Ureter (tissue), 1 donor: ENCODE results near the gene RSPH1. TPM values are rescaled to one million over a fixed set of nuclear protein-coding genes. Genes with fewer than 3 reads are reported as not detected.
A peak's percentile ranks its signal among the peaks of the same experiment; 100 is the strongest.

Experiments
- DNase-seq: peaks from one replicate; pipeline ENCODE4 v3.0.0-alpha.2; 2020; ENCODE audit warnings: low spot score
- total RNA-seq: library from RNA; stranded (reverse); gene quantifications from one replicate; pipeline ENCODE4 v1.2.4, GENCODE V29; 2023
- donor health status: DM: yes; HTN: yes; CAD: no.

The RSPH1 gene
- total RNA-seq, 1 donor from 2014 or later = 7.8 TPM

DNA sequence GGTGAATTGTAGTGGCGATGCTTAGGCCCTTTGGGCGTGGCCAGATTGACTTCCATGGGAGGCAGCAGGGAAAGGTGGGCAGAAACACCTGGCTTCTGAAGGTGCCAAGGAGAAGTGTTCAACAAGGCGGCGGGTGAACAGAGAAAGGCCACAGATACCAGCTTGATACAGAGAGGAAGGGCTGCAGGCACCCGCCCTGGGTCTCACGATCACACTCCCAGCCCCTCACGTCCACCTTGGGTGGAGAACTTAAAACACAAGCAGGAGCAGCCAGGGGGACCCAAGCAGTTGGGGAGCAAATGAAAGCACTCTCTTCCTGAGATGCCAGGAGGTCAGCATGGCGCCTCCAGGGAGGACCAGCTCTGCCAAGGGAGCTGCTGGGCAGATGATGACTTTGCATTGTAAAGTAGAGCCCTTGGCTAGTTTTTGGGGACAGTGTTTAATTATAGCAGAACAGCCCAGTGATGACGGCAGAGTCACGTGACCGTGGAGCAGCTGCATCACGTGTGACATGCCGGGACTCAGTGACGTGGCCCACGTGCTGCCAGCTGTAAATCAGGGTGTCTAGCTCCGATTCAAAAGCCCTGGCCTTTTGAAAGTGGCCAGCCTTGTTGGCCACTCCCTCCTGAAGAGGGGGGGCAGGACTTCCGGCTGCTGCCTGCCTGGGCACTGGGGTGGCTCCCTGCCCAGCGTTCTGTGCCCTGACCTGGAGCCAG, 36.6 kb upstream of the RSPH1 start:
- DNase-seq = peak; percentile 85

DNA sequence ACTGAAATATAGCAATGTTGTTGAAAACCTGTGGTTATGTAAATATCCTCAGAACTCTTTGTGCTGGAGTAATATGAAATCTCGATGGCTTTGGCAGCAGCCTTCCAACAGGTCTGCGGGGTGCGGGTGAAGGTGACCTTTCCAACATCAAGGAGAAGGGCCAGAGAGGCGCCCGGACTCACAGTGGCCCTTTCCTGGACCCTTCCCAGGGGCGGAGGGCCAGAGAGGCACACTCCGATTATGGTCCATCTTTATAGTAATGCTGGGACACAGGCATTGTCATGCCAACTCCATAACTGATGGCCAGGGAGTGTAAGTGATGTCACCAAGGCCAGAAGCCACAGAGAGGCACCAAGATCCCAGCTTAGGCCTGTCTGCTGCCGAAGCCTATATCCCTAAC, 35.7 kb upstream of the RSPH1 start:
- DNase-seq = no peak

DNA sequence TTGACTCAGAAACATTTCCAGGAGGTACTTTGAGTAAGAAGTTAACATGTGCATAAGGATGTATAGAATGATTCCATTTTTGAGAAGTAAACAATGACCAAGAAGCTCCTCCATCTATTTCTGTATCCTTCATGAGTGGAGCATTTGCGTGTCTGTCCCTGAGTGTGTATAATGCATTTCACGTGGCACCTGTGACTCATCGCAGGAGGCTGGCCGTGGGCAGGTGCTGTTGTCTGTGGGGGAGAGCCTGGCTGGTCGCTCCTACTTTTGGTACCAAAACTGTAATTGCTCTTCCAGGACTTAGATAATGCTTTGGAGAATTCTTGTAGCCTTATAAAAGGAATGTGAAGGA, 34.1 kb upstream of the RSPH1 start:
- DNase-seq = no peak

DNA sequence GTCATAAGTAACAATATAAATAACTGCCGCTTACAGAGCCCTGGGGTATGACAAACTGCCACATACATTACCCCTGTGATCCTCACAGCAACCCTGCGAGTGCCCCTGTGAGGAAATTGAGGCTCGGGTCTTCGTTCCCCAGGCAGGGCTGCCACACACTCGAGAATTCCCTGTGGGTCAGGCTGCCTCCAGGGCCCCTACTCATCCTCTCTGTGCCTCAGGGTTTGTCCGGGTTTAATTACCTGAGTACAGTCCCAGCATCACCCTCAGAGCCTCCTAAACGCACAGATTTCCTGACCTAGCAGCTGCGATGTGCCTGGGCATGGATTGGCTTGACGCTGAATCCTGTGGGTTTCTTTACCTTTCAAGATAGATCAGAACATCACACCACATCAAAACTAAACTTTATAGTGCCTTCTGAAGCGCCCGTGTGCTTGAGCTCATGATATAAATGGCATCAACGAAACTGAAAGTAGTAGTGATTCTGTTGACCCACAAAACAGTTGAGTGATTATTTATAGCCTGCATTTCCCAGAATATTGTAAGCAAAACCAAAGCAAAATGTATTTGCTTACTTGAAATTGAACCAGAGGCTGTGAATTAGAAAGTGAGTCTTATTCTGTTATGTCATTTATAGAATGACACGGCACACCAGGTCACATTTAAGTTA, 31.6 kb upstream of the RSPH1 start:
- DNase-seq = no peak

DNA sequence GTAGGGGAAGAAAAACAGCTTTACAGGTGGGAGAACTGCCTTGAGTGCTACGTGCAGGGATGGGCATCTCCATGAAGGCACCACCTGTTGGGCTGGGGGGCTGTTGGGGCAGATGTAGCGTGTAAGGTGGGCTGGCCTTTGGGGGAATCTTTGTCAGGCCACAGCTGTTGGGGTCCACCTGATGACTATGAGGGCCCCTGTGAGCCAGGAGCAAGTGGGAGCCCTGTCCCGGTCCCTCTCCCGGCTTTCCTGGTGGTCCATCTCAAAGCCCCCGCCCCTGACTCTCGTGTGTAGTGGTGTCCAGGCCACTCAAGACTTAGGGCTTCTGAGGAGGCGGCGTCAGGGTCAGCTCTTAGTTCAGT, 31.1 kb upstream of the RSPH1 start:
- DNase-seq = no peak

DNA sequence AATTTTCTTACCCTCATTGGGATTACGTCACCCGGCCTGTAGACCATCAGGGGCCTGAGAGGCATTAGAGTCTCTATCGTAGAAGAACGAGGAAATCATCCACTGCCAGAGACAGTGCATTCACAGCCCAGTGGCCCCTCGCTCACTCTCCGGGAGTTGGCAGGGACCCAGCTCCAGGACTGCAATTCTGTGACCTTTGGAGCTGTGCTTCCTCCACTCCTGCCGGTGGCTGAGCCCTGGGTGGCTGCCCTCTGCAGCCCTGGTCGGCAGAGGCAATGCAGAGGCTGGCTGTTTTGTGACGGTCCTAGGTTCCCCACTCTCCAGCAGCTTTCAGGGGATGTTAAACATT, 30.3 kb upstream of the RSPH1 start:
- DNase-seq = no peak

DNA sequence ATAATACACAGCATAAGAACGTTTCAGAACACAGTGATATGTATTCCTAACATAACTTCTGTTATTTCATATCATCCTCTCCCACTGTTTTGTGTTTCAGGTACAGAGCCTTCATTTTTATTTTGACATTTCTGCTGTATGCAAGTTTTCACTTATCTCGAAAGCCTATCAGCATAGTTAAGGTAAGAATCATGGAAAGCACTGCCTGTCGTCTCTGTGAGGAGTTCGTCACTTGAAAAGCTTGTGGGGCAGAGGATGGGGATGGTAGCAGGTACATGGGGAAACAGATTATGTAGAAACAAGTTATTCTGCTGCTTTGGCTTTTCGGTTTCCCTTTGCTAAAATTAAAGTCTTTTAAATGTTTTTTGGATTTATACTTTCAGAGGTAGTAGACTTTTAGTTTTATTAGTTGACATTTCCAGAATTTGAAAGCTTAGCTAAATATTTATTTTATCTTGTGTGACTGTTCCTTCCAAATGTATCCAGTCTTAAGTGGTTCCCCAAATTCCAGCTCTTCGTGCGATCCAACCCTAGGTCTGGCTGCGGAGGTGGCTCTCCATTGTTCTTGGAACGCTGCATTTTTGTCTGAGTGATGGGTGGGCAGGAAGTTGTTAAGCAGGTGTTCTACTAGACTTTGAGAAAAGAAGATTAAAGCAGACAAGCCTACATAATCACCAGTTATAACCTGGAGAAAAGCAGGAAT, 29.8 kb upstream of the RSPH1 start:
- DNase-seq = no peak

DNA sequence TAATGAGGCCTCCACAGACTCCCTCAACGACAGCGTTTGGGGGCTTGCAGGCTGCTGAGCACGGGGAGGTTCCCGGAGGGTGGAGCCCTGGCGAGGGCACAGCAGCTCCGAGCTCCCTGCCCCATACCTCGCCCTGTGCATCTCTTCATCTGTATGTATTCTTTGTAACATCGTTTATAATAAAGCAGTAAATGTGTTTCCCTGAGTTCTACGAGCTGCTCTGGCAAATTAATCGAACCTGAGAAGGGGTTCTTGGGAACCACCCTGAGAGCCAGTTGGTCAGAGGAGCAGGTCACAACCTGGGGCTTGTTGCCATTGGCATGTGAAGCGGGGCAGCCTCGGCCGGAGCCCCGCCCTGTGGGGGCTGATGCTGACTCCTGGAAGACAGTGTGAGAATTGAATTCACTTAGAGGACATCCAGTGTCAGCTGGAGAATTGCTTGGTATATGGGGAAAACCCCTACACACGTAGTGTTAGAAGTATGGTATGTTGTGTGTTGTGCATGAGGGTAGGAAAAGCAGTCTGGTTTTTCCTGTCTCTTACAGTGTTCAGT, 29.1 kb upstream of the RSPH1 start:
- DNase-seq = no peak

DNA sequence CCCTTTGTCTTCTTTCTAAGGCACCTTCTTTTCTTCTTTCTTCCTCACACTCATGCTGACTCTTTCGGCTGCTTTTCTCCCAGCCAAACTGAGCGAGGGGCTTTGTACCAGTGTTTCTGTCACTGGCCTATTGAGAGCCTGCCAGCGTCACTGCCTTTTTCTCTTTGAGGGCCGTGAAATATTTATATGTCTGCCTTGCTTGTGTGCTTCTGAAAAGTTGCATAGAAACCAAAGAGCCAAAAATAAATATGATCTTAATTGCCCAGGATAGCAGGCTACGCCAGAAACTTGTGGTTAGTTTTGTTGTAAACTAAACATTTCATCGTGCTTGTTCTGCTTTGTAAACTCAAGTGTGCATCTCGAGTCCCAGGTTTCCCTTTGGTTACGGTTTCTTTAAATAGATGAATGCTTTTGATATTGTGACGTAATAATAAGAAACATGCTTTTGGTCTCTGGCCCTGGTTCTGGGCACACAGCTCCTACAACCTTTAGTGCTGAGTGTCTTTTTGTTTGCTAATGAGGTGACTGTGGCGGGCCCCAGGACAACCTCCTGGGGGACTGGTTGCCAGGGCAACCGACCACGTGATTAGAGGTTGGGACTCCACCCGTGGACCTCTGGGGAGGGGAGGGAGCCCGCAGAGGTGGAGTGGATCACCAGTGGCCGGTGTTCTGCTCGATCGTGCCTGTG, 28.5 kb upstream of the RSPH1 start:
- DNase-seq = peak; percentile 71

DNA sequence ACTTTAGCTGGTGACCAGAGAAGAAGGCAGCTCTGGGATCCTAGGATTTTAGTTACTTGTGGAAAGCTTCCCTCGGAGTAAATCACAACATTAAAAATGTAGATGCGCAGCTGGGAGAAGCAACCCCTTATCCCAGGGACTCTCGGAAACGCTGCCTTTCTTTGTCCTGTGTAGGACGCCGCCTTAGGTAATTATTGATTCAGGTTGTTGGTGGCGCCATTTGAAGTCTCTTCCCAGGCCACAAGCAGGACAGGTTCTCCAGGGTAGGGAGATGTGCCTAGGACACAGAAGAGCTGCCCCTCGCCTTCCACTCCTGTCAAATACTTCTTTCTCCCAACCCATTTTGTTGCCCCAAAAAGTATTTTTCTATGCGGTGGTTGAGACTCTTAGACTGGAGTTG, 27.9 kb upstream of the RSPH1 start:
- DNase-seq = no peak

DNA sequence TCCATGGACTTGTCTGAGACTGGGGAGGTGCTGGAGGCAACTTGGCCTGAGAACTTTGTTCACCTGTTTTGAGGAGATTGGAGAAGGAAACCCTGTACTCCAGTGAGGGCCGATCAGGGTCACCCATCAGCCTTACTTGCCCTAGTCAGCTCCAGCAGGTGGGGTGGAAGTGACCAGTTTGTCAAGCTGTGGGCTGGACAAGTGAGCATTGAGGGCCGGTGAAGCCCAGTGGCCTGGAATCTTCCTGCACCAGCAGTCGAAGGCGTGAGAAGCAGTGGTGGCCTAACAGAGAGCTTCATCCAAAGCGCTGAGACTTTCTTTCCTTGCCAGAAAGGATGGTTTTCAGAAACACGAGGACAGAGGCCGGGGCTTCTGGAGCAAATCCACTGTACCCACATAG, 27.2 kb upstream of the RSPH1 start:
- no peak for DNase-seq

DNA sequence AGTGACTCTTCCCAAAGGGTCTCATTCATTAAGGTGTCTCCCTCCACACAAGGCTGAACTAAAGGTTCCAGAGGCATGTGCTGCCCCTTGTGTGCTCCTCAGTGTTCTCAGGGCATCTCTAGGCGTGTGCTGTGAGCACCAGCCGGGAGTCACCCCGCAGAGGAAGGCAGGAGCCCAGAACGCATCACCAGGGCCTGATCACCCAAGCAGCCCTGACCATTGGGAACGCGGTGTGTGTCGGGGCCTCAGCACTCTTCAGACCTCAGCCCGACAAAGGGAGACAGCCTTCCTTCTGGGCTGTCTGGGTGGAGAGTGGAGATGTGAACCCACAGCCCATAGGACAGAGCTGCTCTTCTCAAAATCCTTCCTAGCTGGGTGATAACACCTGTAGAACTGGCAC, 26.7 kb upstream of the RSPH1 start:
- DNase-seq = no peak

DNA sequence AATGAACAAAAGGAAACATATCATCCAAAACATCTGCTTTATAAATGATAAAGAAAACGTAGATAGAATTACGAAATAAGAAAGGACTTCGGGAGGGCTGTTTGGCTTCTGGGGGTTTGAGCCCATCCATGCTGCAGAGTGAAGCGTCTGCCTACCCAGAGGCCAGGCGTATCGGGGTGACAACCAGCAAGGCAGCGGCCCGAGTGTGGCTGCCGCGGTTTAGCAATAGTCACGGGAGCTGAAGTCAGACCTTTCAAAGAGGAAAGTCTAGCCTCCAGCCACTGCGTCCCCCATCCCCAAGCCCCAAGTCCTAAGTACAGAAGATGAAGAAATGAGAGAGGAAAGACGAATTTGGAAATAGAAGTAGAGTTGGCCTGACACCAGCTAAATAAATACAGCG, 26.2 kb upstream of the RSPH1 start:
- DNase-seq = no peak

DNA sequence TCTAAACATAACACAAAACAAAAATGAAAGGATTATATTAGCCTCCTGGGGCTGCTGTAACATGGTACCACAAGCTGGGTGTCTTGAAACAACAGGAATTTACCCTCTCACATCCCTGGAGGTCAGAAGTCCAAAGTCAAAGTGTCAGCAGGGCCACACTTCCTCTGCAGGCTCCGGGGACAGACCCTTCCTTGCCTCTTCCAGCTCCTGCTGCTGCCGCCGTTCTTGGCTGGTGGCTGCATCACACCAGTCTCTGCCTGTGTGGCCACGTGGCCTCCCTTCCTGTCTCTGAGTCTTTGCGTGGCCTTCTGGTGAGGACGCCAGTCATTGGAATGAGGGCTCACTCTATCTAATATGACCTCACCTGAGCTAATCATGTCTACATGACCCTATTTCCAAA, 25.8 kb upstream of the RSPH1 start:
- DNase-seq = no peak

DNA sequence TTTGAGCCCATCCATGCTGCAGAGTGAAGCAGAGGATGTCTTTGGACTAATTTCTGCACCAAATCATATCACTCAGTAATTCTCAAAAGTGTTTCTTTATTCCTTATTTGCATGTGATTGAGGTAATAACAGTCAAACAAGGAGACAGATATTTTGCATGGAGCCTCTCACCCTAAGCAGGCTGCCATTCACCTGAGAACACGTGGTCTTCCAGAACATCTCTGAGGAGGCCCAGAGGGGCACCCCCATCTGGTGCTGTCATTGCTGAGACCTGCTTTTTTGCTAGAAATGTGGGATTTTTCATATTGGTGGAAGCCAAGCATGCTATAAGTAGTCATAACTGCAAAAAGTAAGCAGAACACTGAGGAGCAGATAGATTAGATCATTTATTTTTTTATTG, 25.4 kb upstream of the RSPH1 start:
- DNase-seq = no peak

DNA sequence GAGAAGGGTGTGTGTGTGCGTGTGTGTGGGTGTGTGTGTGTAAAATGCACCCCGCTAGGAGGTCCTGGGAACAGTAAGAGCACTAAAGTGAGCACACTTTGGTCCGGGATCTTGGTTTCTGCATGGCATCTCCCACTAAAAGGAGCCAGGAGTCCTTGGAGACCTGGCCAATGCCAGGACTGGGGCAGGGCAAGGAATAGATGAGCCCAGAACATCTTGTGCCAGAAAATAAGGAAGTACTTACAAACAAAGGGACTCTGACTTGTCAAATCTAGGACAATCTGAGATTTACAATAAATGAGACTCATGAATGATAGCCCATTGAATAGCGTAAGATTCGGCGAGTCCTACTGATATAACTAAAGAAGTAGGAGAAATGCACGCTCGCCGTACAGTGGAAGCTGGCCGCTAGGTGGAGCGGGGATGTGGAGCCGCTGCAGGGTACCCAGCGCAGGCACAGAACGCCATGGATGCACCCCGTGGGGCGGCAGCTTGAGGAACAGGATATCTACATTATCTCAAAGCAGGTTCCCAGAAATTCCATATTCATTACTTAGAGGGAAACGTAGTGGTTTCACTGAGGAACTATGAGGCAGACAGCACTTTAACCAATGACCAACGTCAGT, 24.7 kb upstream of the RSPH1 start:
- DNase-seq = no peak

DNA sequence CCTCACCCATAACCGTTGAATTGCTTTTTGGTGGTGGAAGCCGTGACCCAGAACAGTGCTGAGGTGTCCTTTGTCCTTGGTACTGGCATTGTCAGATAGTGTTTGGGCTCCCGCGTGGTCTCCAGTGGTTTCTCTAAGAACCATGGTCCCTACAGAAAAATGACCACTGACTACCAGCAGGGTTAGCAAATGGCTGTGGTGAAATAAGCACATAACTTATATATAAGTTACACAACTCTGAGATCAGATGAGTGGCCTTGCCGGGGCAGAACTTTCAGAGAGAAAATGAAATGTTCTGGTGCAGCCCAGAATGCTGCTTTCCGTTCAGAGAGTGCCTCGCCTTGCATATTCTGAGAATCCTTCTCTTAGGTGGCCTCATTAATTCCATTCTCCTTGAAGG, 22.6 kb upstream of the RSPH1 start:
- peak; percentile 12 for DNase-seq

DNA sequence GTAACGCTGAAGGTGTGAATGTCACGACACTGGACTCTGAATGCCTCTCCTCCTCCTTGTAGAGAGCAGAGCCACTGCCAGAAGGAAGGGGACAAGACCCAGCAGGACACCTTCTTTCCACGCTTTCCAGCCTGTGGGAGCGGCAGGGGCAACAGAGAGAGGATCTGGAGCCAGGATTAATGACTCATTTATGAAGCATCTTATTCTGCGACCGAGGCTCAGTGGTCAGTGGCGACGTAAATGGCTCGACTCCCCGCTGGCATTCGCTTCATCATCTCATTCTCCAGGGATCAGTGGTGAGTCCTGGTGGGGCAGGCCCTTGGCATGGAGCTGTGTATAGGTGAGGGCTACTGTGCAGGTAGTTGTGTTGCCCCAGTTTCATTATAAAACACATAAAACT, 22.2 kb upstream of the RSPH1 start:
- no peak for DNase-seq

DNA sequence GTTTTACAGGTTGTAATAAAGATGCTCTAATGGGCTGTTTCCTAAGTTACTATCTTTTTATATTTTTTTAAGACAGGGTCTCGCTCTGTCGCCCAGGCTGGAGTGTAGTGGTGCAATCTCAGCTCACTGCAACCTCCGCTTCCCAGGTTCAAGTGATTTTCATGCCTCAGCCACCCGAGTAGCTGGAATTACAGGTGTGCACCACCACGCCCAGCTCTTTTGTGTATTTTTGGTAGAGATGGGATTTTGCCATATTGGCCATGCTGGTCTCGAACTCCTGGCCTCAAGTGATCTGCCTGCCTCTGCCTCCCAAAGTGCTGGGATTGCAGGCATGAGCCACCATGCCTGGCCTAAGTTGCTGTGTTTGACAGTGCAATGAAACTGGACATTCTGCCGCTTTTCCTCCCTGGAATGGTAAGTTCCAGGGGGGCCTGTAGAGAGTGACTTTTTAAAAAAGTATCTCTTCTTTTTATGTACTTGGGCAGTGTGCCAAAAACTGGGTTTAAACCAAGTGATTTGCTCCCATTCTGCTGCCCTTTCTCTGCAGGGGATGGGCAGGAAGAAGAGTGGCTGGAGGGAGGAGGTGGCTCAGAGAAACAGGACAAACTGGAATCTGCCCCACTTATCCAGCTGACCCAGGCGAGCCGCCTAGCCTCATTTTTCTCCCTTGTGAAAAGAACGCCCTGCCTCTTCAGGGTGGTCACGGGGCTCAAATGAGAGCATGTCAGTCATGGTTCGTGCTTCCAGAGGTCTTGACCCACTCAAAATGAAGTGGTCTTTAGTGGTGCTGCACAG, 19.9 kb upstream of the RSPH1 start:
- DNase-seq = peak; percentile 72

DNA sequence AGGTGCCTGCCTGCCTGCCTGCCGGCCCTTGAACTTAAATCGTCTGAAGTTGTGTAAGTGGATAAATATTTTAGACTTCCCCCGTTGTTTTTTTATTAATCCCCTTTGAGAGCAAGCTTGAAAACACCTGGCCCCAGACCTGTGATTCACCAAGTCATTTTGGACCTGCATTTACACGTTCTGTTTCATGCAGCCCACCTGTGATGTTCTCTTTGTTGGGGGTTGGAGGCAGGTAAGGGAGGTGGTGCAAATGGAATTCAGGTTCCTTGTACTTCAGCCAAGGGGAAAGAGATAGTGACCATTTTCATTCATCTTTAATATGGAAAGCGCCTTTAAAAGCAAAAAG, 18.8 kb upstream of the RSPH1 start:
- DNase-seq = no peak
